Liver (tissue), 9 donors: ENCODE results near the gene KRTAP27-1. TPM values are rescaled to one million over a fixed set of nuclear protein-coding genes. Genes with fewer than 3 reads are reported as not detected.

ENCODE experiments used
- DNase-seq: peaks from one replicate; pipeline ENCODE4 v3.0.0-alpha.2; 2017; ENCODE audit warnings: low spot score
- H3K27ac ChIP-seq, 2 donors: one replicate each; pipeline ENCODE4 v1.7.0; 2013; ENCODE audit warnings: inconsistent platforms in 2 of 2, low read length in 2 of 2, control low read depth in 1 of 2, low read depth in 1 of 2, mild to moderate bottlenecking in 1 of 2
- H3K27me3 ChIP-seq, 4 donors: one replicate each; pipeline versions ENCODE4 v1.6.1 to v1.7.0; 2013; ENCODE audit warnings: low read length in 3 of 4, inconsistent platforms in 1 of 4, mild to moderate bottlenecking in 1 of 4, moderate library complexity in 1 of 4; ENCODE audit not compliant: control insufficient read depth in 4 of 4, insufficient read depth in 4 of 4
- H3K36me3 ChIP-seq, 4 donors: one replicate each; pipeline versions ENCODE4 v1.6.1 to v1.7.0; 2013; ENCODE audit warnings: low read length in 3 of 4, mild to moderate bottlenecking in 3 of 4, low read depth in 1 of 4, moderate library complexity in 1 of 4; ENCODE audit not compliant: control insufficient read depth in 4 of 4, insufficient read depth in 3 of 4
- H3K4me1 ChIP-seq, 4 donors: one replicate each; pipeline versions ENCODE4 v1.6.1 to v1.7.0; 2013; ENCODE audit warnings: low read length in 3 of 4, mild to moderate bottlenecking in 3 of 4, moderate library complexity in 1 of 4; ENCODE audit not compliant: control insufficient read depth in 4 of 4, insufficient read depth in 4 of 4
- H3K4me3 ChIP-seq, 3 donors: one replicate each; pipeline versions ENCODE4 v1.6.1 to v1.7.0; 2013; ENCODE audit warnings: low read length in 3 of 3, control low read depth in 1 of 3, low read depth in 1 of 3, mild to moderate bottlenecking in 1 of 3
- H3K9ac ChIP-seq, 2 donors: one replicate each; pipeline ENCODE4 v1.7.0; 2013; ENCODE audit warnings: low read length in 2 of 2, mild to moderate bottlenecking in 2 of 2, moderate library complexity in 2 of 2, control low read depth in 1 of 2, low read depth in 1 of 2
- H3K9me3 ChIP-seq, 4 donors: one replicate each; pipeline versions ENCODE4 v1.6.1 to v1.7.0; 2013; ENCODE audit warnings: low read length in 3 of 4; ENCODE audit not compliant: control insufficient read depth in 4 of 4
- ATF3 ChIP-seq: IDR thresholded peaks from 2 replicates; pipeline ENCODE4 v1.6.1; 2016; ENCODE audit warnings: antibody characterized with exemption
- CTCF ChIP-seq: fragments of 150-350 bp; IDR thresholded peaks from 2 replicates; pipeline ENCODE4 v1.5.1; 2017; ENCODE audit warnings: improper control_type of control experiment, low read depth, low read length; ENCODE audit not compliant: missing input control
- EGR1 ChIP-seq, 2 donors: IDR thresholded peaks; 2 replicates each; pipeline ENCODE4 v1.6.1; 2016 to 2018; ENCODE audit warnings: antibody characterized with exemption in 2 of 2, low read depth in 2 of 2
- FOXA1 ChIP-seq: IDR thresholded peaks from 2 replicates; pipeline ENCODE4 v1.6.1; 2016; ENCODE audit warnings: antibody characterized with exemption
- FOXA2 ChIP-seq: IDR thresholded peaks from 2 replicates; pipeline ENCODE4 v1.6.1; 2016; ENCODE audit warnings: antibody characterized with exemption
- GABPA ChIP-seq, 2 donors: IDR thresholded peaks in 1 of 2; conservative IDR thresholded peaks in 1 of 2; 2 replicates each; pipeline ENCODE4 v1.6.1; 2016; ENCODE audit warnings: antibody characterized with exemption in 2 of 2, mild to moderate bottlenecking in 1 of 2, moderate library complexity in 1 of 2
- HNF4A ChIP-seq, 2 donors: conservative IDR thresholded peaks; 2 replicates each; pipeline ENCODE4 v1.6.1; 2016; ENCODE audit warnings: antibody characterized with exemption in 2 of 2, mild to moderate bottlenecking in 2 of 2
- HNF4G ChIP-seq: IDR thresholded peaks from 2 replicates; pipeline ENCODE4 v1.6.1; 2016; ENCODE audit warnings: antibody characterized with exemption
- JUND ChIP-seq, 2 donors: IDR thresholded peaks; 2 replicates each; pipeline ENCODE4 v1.6.1; 2016; ENCODE audit warnings: antibody characterized with exemption in 2 of 2
- MAX ChIP-seq: IDR thresholded peaks from 2 replicates; pipeline ENCODE4 v1.6.1; 2016; ENCODE audit warnings: antibody characterized with exemption
- NR2F2 ChIP-seq: IDR thresholded peaks from 2 replicates; pipeline ENCODE4 v1.6.1; 2016; ENCODE audit warnings: antibody characterized with exemption
- RAD21 ChIP-seq, 2 donors: IDR thresholded peaks; 2 replicates each; pipeline ENCODE4 v1.6.1; 2016; ENCODE audit warnings: antibody characterized with exemption in 2 of 2, mild to moderate bottlenecking in 2 of 2
- REST ChIP-seq: IDR thresholded peaks from 2 replicates; pipeline ENCODE4 v1.6.1; 2016; ENCODE audit warnings: antibody characterized with exemption, mild to moderate bottlenecking
- RXRA ChIP-seq, 2 donors: IDR thresholded peaks; 2 replicates each; pipeline ENCODE4 v1.6.1; 2017 to 2018; ENCODE audit warnings: antibody characterized with exemption in 2 of 2, mild to moderate bottlenecking in 1 of 2
- SP1 ChIP-seq: IDR thresholded peaks from 2 replicates; pipeline ENCODE4 v1.6.1; 2018; ENCODE audit warnings: antibody characterized with exemption, mild to moderate bottlenecking
- TAF1 ChIP-seq: conservative IDR thresholded peaks from 2 replicates; pipeline ENCODE4 v1.6.1; 2016; ENCODE audit warnings: antibody characterized with exemption, mild to moderate bottlenecking
- YY1 ChIP-seq: IDR thresholded peaks from 2 replicates; pipeline ENCODE4 v1.6.1; 2016; ENCODE audit warnings: antibody characterized with exemption, mild to moderate bottlenecking
- ZBTB33 ChIP-seq: IDR thresholded peaks from 2 replicates; pipeline ENCODE4 v1.6.1; 2016; ENCODE audit warnings: antibody characterized with exemption
- WGBS: extraction: QIAGEN DNeasy Blood & Tissue Kit; methylation state at CpG from one replicate; pipeline ENCODE4 v1.1.7; 2013; 5-methylcytosine and 5-hydroxymethylcytosine counted together
- polyA plus RNA-seq, 2 donors: library from polyadenylated mRNA; stranded (reverse) in 1 of 2; unstranded in 1 of 2; fragments of 200-250 nt in 1 of 2; fragments of >200 nt in 1 of 2; fragmentation: Nextera tagmentation in 1 of 2; extraction: Ambion mirVana in 1 of 2; gene quantifications; one replicate each; pipeline versions ENCODE4 v1.2.1 to v1.2.3, GENCODE V29; 2013 to 2015
- total RNA-seq, 2 donors: library from RNA; depleted of rRNA; stranded (reverse); fragments of >200 nt; gene quantifications; one replicate each; pipeline ENCODE4 v1.2.3, GENCODE V29; 2014
- donor health status: healthy.
- donor health status: healthy.
- donor health status: healthy.
- donor health status: healthy.
- donor health status: healthy.

KRTAP27-1 gene
- total and polyA plus RNA-seq, 4 donors, result not detected

- no peak for TF ChIP-seq ZBTB33
- no peak for TF ChIP-seq ATF3
- TF ChIP-seq FOXA2, result no peak
- TF ChIP-seq NR2F2, result no peak
- no peak for TF ChIP-seq HNF4G
Measured at GRCh38 chr21:30306884-30307283, 30.6 kb downstream of the KRTAP27-1 start (continued).

GRCh38 chr21:30305136-30305535, 32.4 kb downstream of the KRTAP27-1 start:
- Histone ChIP-seq H3K9me3 (no peaks in the 10 kb centered on the region), H3K27ac (no peak overlapping the region), H3K4me3 (no peak overlapping the region), H3K9ac (no peak overlapping the region), H3K4me1 (no peaks in the 10 kb centered on the region), H3K36me3 (no peaks in the 10 kb centered on the region), H3K27me3 (no peaks in the 10 kb centered on the region)
- no peak for TF ChIP-seq RXRA (IDR thresholded peaks at IDR 0.05)
- WGBS, result 28% methylated on average over 1 of the region's 1 CpG
- DNase-seq, result no peak

- no peaks in the 10 kb centered on the region for H3K36me3 ChIP-seq
- no peaks in the 10 kb centered on the region for H3K4me1 ChIP-seq
- no peak for DNase-seq
- 81% methylated on average over 2 of the region's 2 CpGs for WGBS
- TF ChIP-seq RAD21 (IDR thresholded peaks at IDR 0.05) (no peak), GABPA (IDR thresholded peaks at IDR 0.05 in 1 of 2, conservative IDR thresholded peaks at IDR 0.05 in 1 of 2) (no peak), RXRA (IDR thresholded peaks at IDR 0.05) (no peak), HNF4G (no peak), TAF1 (no peak), SP1 (no peak), REST (no peak), MAX (no peak), JUND (IDR thresholded peaks at IDR 0.05) (no peak), CTCF (no peak), YY1 (no peak), FOXA1 (no peak), ZBTB33 (no peak), EGR1 (IDR thresholded peaks at IDR 0.05; ENCODE audit: low read depth in 2 of 2) (no peak), FOXA2 (no peak), ATF3 (no peak), NR2F2 (no peak), HNF4A (conservative IDR thresholded peaks at IDR 0.05) (no peak)
- peaks cover 0 to 2% (median 0%) of the 10 kb centered on the region in 4 donors for H3K27me3 ChIP-seq
- H3K27ac ChIP-seq, result no peak within 1 kb of the TSS
- peaks cover 0 to 4% (median 0%) of the 10 kb centered on the region in 4 donors for H3K9me3 ChIP-seq
- no peak within 1 kb of the TSS for H3K9ac ChIP-seq
- no peak within 1 kb of the TSS for H3K4me3 ChIP-seq
Measured at GRCh38 chr21:30289215-30289614, 48.3 kb downstream of the KRTAP27-1 start, which contains the start of gene KRTAP25-1. KRTAP25-1 (minus strand) TSS chr21:30289514; CDS start chr21:30289490, 24 bp downstream.
